ENCODE measurements around the gene LYZL1.

GRCh38 chr10:29353305-29353704 lies 64.4 kb downstream of the LYZL1 start:
- TF ChIP-seq CTCF (IDR thresholded peaks at IDR 0.05) (no peak), POLR2A (IDR thresholded peaks at IDR 0.05) (no peak), EP300 (IDR thresholded peaks at IDR 0.05) (no peak)

Data from ovary (tissue), 3 donors.